Transverse colon (tissue), 4 donors: ENCODE data around the gene CD22.

Experiments
- EP300 ChIP-seq: sonication (generic); formaldehyde crosslinking; IDR thresholded peaks from one replicate; pipeline ENCODE4 v1.6.1; 2017; ENCODE audit warnings: antibody characterized with exemption, low read depth
- POLR2A ChIP-seq: fragments of 450-650 bp; IDR thresholded peaks from one replicate; pipeline ENCODE4 v1.6.1; 2016; ENCODE audit warnings: antibody characterized with exemption, mild to moderate bottlenecking, moderate library complexity
- POLR2AphosphoS5 ChIP-seq, 3 donors: sonication (generic); formaldehyde crosslinking; IDR thresholded peaks; one replicate each; pipeline ENCODE4 v1.6.1; 2016; ENCODE audit warnings: antibody characterized with exemption in 3 of 3
- TF ChIP-seq, protein P1 (sequence below), 5 experiments: fragments of 200-600 bp in 3 of 5; fragments of 450-650 bp in 2 of 5; sonication (generic) in 3 of 5; IDR thresholded peaks; 1 replicate in 2 of 5; 2 replicates in 3 of 5; pipeline ENCODE4 v1.5.1; 2016 to 2017; ENCODE audit warnings: antibody characterized with exemption in 5 of 5, inconsistent platforms in 3 of 5, mild to moderate bottlenecking in 2 of 5, moderate library complexity in 1 of 5

DNA sequence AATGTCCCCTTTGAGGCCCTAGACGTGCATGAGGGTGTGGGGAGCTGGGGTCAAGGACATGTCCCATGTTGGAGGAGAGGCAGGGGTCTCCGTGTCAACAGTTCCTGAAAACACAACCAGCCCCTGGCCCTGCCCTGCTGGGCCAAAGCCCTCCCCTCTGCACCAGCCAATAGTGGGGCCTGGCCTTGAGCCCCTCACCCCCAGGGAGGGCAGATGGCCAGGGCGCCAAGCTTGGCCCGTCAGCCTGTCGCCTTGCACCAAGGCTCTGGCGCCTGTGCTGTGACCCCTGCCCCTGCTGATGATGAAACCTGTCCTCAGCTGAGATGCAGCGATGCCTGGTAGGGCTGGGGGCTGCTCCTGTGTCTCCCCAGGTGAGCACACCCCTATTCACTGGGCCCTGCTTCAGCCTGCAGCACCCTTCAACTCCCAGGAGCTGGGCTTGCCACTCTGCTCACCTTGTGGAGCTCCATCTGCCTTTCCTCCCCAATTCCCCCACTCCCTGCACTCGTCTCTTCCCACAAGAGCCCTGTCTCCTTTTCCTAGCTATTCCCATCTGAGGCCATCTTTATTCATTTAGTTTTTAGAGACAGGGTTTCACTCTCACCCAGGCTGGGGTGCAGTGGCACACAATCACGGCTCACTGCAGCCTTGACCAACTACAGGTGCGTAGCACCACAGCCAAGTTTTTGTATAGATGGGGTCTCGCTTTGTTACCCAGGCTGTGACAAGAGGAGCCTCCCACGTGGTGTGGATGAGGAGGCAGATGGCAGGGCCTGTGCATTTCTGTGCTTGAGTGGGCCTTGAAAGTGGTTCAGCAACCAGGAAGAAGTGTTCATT is 48.8 kb upstream of the CD22 start:
- TF ChIP-seq, protein P1, sequence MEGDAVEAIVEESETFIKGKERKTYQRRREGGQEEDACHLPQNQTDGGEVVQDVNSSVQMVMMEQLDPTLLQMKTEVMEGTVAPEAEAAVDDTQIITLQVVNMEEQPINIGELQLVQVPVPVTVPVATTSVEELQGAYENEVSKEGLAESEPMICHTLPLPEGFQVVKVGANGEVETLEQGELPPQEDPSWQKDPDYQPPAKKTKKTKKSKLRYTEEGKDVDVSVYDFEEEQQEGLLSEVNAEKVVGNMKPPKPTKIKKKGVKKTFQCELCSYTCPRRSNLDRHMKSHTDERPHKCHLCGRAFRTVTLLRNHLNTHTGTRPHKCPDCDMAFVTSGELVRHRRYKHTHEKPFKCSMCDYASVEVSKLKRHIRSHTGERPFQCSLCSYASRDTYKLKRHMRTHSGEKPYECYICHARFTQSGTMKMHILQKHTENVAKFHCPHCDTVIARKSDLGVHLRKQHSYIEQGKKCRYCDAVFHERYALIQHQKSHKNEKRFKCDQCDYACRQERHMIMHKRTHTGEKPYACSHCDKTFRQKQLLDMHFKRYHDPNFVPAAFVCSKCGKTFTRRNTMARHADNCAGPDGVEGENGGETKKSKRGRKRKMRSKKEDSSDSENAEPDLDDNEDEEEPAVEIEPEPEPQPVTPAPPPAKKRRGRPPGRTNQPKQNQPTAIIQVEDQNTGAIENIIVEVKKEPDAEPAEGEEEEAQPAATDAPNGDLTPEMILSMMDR (IDR thresholded peaks at IDR 0.05): no peak
- TF ChIP-seq POLR2A: no peak
- TF ChIP-seq POLR2AphosphoS5 (IDR thresholded peaks at IDR 0.05): no peak
- no peak for TF ChIP-seq EP300
